A673 (cell line): ENCODE results near the gene SPAG9. TPM values are rescaled to one million over a fixed set of nuclear protein-coding genes. Genes with fewer than 3 reads are reported as not detected.

Experiments
- BruUV-seq: library from RNA; stranded (reverse); fragments of 400-500 nt; replicated peaks from 2 replicates; lab custom pipeline; 2021; lab: Mats Ljungman, UMichigan
- CTCF ChIA-PET: fragments of 300-600 bp; sonication (Branson Sonifier 250); formaldehyde crosslinking; loops from one replicate; lab custom pipeline; 2022; ENCODE audit warnings: antibody characterized with exemption; lab: Charles Lee
- POLR2A ChIA-PET: fragments of 300-600 bp; sonication (Branson Sonifier 250); formaldehyde crosslinking; loops from one replicate; lab custom pipeline; 2022; ENCODE audit warnings: antibody characterized with exemption; ENCODE audit not compliant: low non-redundant PET; lab: Charles Lee
- DNase-seq: peaks from one replicate; pipeline ENCODE4 v3.0.0-alpha.2; 2015; ENCODE audit warnings: low spot score
- H3K27ac ChIP-seq: fragments of 200-600 bp; sonication (generic); 2 replicates; pipeline ENCODE4 v1.5.1; 2016; ENCODE audit warnings: mixed run types, low read depth, mild to moderate bottlenecking, mixed read lengths, antibody characterized with exemption, low read length; ENCODE audit not compliant: poor library complexity, severe bottlenecking
- H3K27me3 ChIP-seq: fragments of 200-600 bp; sonication (generic); replicated peaks from 2 replicates; pipeline ENCODE4 v1.6.1; 2017; ENCODE audit warnings: mixed run types, low read depth, mild to moderate bottlenecking, mixed read lengths, antibody characterized with exemption, low read length; ENCODE audit not compliant: insufficient read depth, poor library complexity
- H3K36me3 ChIP-seq: fragments of 200-600 bp; sonication (generic); 2 replicates; pipeline ENCODE4 v1.6.1; 2016; ENCODE audit warnings: mixed run types, mild to moderate bottlenecking, mixed read lengths, antibody characterized with exemption, low read length; ENCODE audit not compliant: insufficient read depth, poor library complexity, severe bottlenecking
- H3K4me1 ChIP-seq: fragments of 200-600 bp; sonication (generic); 2 replicates; pipeline ENCODE4 v1.6.1; 2017; ENCODE audit warnings: mixed run types, mild to moderate bottlenecking, mixed read lengths, antibody characterized with exemption, low read length; ENCODE audit not compliant: insufficient read depth, poor library complexity, severe bottlenecking
- H3K4me3 ChIP-seq: fragments of 200-600 bp; sonication (generic); 2 replicates; pipeline ENCODE4 v1.5.1; 2016; ENCODE audit warnings: low read depth, mixed run types, mild to moderate bottlenecking, mixed read lengths, low read length; ENCODE audit not compliant: poor library complexity, severe bottlenecking
- H3K9me3 ChIP-seq: fragments of 200-600 bp; sonication (generic); 2 replicates; pipeline ENCODE4 v1.6.1; 2016; ENCODE audit warnings: mixed run types, low read depth, mild to moderate bottlenecking, mixed read lengths, antibody characterized with exemption, low read length; ENCODE audit not compliant: poor library complexity, severe bottlenecking
- EZH2 ChIP-seq: fragments of 200-600 bp; sonication (generic); IDR thresholded peaks from 2 replicates; pipeline ENCODE4 v1.6.1; 2017; ENCODE audit warnings: borderline replicate concordance, low read depth, mild to moderate bottlenecking, mixed read lengths, antibody characterized with exemption, low read length; ENCODE audit not compliant: poor library complexity, severe bottlenecking
- intact Hi-C: fragments of 100-400 bp; cut with micrococcal nuclease; formaldehyde crosslinking; loops from one replicate; pipeline ENCODE4 v1.10.0; 2022; ENCODE audit not compliant: unreplicated experiment
- total RNA-seq: library from RNA; stranded (reverse); gene quantifications from 2 replicates; pipeline ENCODE4 v1.2.3, GENCODE V29; 2021
- TF ChIP-seq, protein P1 (sequence below): fragments of 300-800, 200-600 bp; sonication (generic); conservative IDR thresholded peaks from 2 replicates; pipeline ENCODE4 v1.5.1; 2017; ENCODE audit warnings: low read depth, mild to moderate bottlenecking, antibody characterized with exemption, low read length, moderate library complexity, mixed read lengths

SPAG9 gene
- total RNA-seq, 1 experiment from 2014 or later, result 82.0 TPM

DNA sequence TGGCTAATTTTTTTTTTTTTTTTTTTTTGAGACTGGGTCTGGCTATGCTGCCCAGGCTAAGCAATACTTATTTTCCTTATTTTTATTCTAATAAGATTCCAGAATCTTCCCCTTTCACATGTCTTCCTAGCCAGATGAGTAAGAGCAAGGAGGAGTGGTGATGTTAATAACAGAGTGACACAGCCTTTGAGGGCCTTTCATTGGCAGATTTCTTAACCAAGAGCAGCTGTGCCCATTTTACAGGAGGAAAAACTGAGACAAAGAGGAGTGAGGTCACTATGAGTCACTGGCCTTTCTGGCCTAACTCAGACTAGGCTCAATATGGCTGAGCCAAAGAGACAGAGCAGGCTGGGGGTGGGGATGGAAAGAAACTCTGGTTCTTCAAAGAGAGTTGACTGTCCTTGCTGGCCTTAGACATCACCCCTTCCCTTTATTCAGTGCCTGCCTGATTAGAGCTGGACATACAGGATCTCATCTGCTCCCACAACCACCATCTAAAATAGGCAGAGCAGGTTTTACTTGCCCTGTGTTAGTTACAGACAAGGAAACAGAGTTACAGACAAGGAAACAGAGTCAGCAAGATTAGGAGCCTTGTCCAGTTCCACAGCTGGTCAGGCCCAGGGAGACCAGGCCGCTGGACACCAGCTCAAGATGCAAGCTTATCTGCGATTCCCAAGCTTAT, 204.5 kb downstream of the SPAG9 start:
- Histone ChIP-seq H3K27ac (no peak overlapping the region), H3K4me3 (no peak overlapping the region), H3K36me3 (no peaks in the 10 kb centered on the region), H3K9me3 (no peaks in the 10 kb centered on the region), H3K27me3 (no peaks in the 10 kb centered on the region), H3K4me1 (peaks cover 6% of the 10 kb centered on the region)
- no TSS peak for BruUV-seq
- DNase-seq, result no peak
- POLR2A ChIA-PET, result no interaction called here
- no peak for TF ChIP-seq EZH2
- TF ChIP-seq, protein P1, sequence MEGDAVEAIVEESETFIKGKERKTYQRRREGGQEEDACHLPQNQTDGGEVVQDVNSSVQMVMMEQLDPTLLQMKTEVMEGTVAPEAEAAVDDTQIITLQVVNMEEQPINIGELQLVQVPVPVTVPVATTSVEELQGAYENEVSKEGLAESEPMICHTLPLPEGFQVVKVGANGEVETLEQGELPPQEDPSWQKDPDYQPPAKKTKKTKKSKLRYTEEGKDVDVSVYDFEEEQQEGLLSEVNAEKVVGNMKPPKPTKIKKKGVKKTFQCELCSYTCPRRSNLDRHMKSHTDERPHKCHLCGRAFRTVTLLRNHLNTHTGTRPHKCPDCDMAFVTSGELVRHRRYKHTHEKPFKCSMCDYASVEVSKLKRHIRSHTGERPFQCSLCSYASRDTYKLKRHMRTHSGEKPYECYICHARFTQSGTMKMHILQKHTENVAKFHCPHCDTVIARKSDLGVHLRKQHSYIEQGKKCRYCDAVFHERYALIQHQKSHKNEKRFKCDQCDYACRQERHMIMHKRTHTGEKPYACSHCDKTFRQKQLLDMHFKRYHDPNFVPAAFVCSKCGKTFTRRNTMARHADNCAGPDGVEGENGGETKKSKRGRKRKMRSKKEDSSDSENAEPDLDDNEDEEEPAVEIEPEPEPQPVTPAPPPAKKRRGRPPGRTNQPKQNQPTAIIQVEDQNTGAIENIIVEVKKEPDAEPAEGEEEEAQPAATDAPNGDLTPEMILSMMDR, result no peak
- intact Hi-C loops, result no loop called here
- CTCF ChIA-PET, result no interaction called here

DNA sequence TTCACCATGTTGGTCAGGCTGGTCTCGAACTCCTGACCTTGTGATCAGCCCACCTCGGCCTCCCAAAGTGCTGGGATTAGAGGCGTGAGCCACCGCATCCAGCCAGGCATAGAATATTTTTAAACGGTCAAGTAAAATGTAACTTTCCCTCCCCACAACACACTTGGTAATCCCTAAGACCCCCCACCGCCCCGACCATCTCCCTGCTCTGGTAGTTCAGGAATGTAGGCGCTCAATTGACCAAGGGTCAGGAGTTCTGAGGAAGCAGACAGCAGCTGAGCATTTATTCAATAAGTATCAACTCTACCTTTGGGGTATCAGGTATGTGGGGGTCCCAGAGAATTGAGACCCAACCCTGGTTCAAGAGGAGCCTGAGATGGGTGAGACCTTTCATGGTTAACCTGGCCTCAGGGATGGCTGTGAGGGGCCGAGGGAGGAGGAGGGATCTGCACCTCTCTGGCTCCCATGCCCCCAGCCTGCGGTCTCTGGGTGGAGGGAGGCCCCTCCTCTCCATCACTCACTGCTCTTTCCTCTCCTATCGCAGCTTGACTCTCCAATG, 206.1 kb downstream of the SPAG9 start:
- Histone ChIP-seq H3K27ac (no peak overlapping the region), H3K27me3 (no peaks in the 10 kb centered on the region), H3K9me3 (no peaks in the 10 kb centered on the region), H3K4me3 (no peak overlapping the region), H3K4me1 (peaks cover 2% of the 10 kb centered on the region), H3K36me3 (no peaks in the 10 kb centered on the region)
- DNase-seq, result no peak
- ChIA-PET CTCF (no interaction called here), POLR2A (no interaction called here)
- intact Hi-C loops, result loop anchor here (5.0 kb wide), 1 partner anchor 47 kb away; the partner anchor contains the start of gene TOB1
- TF ChIP-seq EZH2, result no peak
- TF ChIP-seq, protein P1, result no peak
- BruUV-seq, result no TSS peak

DNA sequence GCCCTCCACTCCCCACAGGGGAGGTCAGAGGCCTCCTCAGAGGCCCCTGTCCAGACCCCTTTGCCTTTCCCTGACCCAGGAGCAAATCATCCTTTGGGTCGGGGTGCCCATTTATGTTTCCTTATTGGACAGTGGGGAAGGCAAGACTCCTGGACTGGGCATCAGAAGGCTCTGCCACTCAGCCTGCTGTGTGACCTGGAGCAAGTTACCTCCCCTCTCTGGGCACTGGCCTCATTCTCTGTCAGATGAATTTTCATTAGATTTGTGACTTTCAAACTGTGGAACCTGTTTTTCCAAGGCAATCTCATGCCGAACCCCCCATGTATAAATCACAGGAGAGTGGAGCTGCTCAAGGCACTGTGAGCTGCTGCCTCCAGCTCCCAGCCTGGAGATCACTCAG, 207.5 kb downstream of the SPAG9 start:
- H3K4me1 ChIP-seq, result no peaks in the 10 kb centered on the region
- H3K9me3 ChIP-seq, result no peaks in the 10 kb centered on the region
- CTCF ChIA-PET, result no interaction called here
- no peaks in the 10 kb centered on the region for H3K27me3 ChIP-seq
- H3K36me3 ChIP-seq, result no peaks in the 10 kb centered on the region
- H3K4me3 ChIP-seq, result no peak overlapping the region
- TF ChIP-seq EZH2, result no peak
- intact Hi-C loops, result loop anchor here (5.0 kb wide), 1 partner anchor 46 kb away; the partner anchor contains the start of gene TOB1
- no peak overlapping the region for H3K27ac ChIP-seq
- no TSS peak for BruUV-seq
- no peak for DNase-seq
- POLR2A ChIA-PET, result no interaction called here

Other genes starting within 250 kb of the SPAG9 start
- gene NME1, start 32.7 kb upstream of the SPAG9 start, total RNA-seq, result 445 and 498 TPM in 2 replicates
- 776 and 780 TPM in 2 replicates for gene NME2, start 45.5 kb upstream of the SPAG9 start, total RNA-seq
- gene MBTD1, start 139.2 kb upstream of the SPAG9 start, total RNA-seq, result 18.7 and 23.2 TPM in 2 replicates
- gene UTP18, start 139.7 kb upstream of the SPAG9 start, total RNA-seq, result 96.5 and 107 TPM in 2 replicates